Measurements from ENCODE around the gene DCXR. TPM values are rescaled to one million over a fixed set of nuclear protein-coding genes. Genes with fewer than 3 reads are reported as not detected.

Gene DCXR
- total and polyA plus RNA-seq, 2 of the 13 experiments (the other 11 are each of a cell fraction or from before 2014, with no cell fraction given) = 287 to 311 TPM

DNA sequence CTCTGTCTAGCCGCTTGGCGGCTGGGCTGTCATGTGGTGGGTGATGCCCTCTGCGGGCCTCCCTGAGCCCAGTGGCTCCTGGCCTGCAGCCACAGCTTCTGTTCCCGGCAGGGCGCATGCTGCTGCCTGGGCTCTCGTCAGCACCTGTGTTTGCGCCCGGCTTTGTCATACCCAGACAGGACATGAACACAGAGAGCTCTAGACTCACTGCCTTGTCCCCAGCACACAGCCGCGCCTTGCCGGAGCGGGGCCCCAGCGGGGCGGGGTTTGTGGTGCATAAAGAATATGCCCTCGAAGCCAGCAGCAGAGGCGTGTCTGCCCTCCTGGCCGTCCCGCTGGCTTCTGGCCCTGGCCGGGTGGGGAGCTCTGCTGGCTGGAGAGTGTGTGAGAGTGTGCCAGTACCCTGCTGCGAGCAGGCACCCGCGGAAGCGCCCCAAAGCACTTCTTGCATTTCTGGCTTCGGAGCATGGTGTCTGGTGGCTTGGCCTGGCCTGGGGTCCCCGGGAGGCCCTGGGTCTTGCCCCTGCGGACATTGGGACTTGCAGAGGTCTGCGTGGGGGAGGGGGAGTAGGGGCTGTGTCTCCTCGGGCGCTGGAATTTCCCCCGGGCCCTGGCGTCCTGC lies 45.7 kb downstream of the DCXR start (continued):
- TF ChIP-seq ZNF24 (IDR thresholded peaks at IDR 0.05) = no peak
- no peak for TF ChIP-seq ZNF775 (CRISPR knock-in tag; IDR thresholded peaks at IDR 0.05; ENCODE audit: borderline replicate concordance)
- TF ChIP-seq HNRNPUL1 (IDR thresholded peaks at IDR 0.05; ENCODE audit: low read depth, low read length) = no peak; the same call in 1 of the 2 replicates
- no peak for TF ChIP-seq CENPT (CRISPR knock-in tag; IDR thresholded peaks at IDR 0.05; ENCODE audit: low read depth)
- peak; percentile 85 for TF ChIP-seq FOSL2 (CRISPR knock-in tag; IDR thresholded peaks at IDR 0.05)
- TF ChIP-seq ZNF121 (CRISPR knock-in tag; IDR thresholded peaks at IDR 0.05) = peak; percentile 100; the same call in 1 of the 2 replicates
- TF ChIP-seq, protein P1, sequence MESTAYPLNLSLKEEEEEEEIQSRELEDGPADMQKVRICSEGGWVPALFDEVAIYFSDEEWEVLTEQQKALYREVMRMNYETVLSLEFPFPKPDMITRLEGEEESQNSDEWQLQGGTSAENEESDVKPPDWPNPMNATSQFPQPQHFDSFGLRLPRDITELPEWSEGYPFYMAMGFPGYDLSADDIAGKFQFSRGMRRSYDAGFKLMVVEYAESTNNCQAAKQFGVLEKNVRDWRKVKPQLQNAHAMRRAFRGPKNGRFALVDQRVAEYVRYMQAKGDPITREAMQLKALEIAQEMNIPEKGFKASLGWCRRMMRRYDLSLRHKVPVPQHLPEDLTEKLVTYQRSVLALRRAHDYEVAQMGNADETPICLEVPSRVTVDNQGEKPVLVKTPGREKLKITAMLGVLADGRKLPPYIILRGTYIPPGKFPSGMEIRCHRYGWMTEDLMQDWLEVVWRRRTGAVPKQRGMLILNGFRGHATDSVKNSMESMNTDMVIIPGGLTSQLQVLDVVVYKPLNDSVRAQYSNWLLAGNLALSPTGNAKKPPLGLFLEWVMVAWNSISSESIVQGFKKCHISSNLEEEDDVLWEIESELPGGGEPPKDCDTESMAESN (CRISPR knock-in tag; conservative IDR thresholded peaks at IDR 0.05) = peak; percentile 97
- TF ChIP-seq, protein P2, sequence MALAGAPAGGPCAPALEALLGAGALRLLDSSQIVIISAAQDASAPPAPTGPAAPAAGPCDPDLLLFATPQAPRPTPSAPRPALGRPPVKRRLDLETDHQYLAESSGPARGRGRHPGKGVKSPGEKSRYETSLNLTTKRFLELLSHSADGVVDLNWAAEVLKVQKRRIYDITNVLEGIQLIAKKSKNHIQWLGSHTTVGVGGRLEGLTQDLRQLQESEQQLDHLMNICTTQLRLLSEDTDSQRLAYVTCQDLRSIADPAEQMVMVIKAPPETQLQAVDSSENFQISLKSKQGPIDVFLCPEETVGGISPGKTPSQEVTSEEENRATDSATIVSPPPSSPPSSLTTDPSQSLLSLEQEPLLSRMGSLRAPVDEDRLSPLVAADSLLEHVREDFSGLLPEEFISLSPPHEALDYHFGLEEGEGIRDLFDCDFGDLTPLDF (CRISPR knock-in tag; IDR thresholded peaks at IDR 0.05) = peak; percentile 87
- TF ChIP-seq KMT2B (CRISPR knock-in tag; IDR thresholded peaks at IDR 0.05) = peak; percentile 80; the same call in 1 of the 2 replicates
- TF ChIP-seq, protein P3, sequence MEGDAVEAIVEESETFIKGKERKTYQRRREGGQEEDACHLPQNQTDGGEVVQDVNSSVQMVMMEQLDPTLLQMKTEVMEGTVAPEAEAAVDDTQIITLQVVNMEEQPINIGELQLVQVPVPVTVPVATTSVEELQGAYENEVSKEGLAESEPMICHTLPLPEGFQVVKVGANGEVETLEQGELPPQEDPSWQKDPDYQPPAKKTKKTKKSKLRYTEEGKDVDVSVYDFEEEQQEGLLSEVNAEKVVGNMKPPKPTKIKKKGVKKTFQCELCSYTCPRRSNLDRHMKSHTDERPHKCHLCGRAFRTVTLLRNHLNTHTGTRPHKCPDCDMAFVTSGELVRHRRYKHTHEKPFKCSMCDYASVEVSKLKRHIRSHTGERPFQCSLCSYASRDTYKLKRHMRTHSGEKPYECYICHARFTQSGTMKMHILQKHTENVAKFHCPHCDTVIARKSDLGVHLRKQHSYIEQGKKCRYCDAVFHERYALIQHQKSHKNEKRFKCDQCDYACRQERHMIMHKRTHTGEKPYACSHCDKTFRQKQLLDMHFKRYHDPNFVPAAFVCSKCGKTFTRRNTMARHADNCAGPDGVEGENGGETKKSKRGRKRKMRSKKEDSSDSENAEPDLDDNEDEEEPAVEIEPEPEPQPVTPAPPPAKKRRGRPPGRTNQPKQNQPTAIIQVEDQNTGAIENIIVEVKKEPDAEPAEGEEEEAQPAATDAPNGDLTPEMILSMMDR (CRISPR knock-in tag; IDR thresholded peaks at IDR 0.05) = peak; percentile 77
- TF ChIP-seq ZNF841 (CRISPR knock-in tag; IDR thresholded peaks at IDR 0.05; ENCODE audit: borderline replicate concordance) = peak; percentile 66; the same call in 1 of the 2 replicates
- no peak for TF ChIP-seq PITX1 (CRISPR knock-in tag; IDR thresholded peaks at IDR 0.05)
- TF ChIP-seq, protein P4, sequence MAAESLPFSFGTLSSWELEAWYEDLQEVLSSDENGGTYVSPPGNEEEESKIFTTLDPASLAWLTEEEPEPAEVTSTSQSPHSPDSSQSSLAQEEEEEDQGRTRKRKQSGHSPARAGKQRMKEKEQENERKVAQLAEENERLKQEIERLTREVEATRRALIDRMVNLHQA (CRISPR knock-in tag; IDR thresholded peaks at IDR 0.05) = no peak
- no peak; the same call in 1 of the 2 replicates for TF ChIP-seq ZNF138 (CRISPR knock-in tag; IDR thresholded peaks at IDR 0.05; ENCODE audit: low read depth)
- TF ChIP-seq SETDB1 (CRISPR knock-in tag; IDR thresholded peaks at IDR 0.05; ENCODE audit: borderline replicate concordance) = no peak
- TF ChIP-seq, protein P5, sequence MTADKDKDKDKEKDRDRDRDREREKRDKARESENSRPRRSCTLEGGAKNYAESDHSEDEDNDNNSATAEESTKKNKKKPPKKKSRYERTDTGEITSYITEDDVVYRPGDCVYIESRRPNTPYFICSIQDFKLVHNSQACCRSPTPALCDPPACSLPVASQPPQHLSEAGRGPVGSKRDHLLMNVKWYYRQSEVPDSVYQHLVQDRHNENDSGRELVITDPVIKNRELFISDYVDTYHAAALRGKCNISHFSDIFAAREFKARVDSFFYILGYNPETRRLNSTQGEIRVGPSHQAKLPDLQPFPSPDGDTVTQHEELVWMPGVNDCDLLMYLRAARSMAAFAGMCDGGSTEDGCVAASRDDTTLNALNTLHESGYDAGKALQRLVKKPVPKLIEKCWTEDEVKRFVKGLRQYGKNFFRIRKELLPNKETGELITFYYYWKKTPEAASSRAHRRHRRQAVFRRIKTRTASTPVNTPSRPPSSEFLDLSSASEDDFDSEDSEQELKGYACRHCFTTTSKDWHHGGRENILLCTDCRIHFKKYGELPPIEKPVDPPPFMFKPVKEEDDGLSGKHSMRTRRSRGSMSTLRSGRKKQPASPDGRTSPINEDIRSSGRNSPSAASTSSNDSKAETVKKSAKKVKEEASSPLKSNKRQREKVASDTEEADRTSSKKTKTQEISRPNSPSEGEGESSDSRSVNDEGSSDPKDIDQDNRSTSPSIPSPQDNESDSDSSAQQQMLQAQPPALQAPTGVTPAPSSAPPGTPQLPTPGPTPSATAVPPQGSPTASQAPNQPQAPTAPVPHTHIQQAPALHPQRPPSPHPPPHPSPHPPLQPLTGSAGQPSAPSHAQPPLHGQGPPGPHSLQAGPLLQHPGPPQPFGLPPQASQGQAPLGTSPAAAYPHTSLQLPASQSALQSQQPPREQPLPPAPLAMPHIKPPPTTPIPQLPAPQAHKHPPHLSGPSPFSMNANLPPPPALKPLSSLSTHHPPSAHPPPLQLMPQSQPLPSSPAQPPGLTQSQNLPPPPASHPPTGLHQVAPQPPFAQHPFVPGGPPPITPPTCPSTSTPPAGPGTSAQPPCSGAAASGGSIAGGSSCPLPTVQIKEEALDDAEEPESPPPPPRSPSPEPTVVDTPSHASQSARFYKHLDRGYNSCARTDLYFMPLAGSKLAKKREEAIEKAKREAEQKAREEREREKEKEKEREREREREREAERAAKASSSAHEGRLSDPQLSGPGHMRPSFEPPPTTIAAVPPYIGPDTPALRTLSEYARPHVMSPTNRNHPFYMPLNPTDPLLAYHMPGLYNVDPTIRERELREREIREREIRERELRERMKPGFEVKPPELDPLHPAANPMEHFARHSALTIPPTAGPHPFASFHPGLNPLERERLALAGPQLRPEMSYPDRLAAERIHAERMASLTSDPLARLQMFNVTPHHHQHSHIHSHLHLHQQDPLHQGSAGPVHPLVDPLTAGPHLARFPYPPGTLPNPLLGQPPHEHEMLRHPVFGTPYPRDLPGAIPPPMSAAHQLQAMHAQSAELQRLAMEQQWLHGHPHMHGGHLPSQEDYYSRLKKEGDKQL (CRISPR knock-in tag; IDR thresholded peaks at IDR 0.05; ENCODE audit: low read depth) = peak; percentile 65; the same call in 1 of the 2 replicates
